Measurements from ENCODE around the gene TSPAN9.

DNA sequence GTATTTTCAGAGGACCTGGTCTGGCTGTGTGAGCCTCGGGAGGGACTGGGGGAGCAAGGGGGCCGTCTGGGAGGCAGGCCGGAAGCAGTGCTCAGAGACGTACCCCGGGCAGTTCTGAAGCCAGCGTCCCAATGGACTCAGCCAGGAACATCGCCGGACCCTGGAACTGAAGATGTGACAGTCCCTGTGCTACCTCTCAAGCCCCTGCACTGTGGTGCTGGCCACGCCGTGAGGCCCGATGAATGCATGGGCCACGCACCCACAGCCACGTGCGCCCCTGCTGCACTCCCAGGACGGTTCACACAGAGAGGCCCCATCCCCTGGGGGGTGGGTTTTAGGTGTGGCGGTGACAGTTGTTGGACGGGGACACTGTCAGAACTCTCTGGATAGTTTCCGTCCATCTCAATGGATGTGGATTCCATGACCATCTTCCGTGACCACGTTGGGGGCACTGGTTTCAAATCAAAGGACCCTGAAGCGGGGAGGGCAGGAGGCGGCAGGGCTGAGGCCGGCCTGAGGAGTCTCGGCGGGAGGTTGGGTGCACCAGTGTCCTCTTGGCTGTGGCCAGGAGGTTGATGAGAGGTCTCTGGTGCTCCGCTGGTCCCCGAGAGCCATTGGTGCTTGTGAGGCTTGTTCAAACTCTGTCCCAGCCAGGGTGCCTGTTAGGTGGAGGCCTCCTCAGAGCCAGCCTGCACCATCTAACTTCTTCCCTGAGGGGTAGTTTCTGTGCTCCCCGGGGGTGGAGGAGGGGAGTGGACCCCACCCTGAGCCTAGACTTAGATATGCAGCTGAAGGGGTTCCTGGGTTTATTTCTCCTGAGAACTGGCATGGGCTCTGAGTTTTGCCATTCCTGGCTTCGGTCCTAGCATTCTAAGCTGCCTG lies 36.3 kb upstream of the TSPAN9 start:
- TF ChIP-seq, protein P1, sequence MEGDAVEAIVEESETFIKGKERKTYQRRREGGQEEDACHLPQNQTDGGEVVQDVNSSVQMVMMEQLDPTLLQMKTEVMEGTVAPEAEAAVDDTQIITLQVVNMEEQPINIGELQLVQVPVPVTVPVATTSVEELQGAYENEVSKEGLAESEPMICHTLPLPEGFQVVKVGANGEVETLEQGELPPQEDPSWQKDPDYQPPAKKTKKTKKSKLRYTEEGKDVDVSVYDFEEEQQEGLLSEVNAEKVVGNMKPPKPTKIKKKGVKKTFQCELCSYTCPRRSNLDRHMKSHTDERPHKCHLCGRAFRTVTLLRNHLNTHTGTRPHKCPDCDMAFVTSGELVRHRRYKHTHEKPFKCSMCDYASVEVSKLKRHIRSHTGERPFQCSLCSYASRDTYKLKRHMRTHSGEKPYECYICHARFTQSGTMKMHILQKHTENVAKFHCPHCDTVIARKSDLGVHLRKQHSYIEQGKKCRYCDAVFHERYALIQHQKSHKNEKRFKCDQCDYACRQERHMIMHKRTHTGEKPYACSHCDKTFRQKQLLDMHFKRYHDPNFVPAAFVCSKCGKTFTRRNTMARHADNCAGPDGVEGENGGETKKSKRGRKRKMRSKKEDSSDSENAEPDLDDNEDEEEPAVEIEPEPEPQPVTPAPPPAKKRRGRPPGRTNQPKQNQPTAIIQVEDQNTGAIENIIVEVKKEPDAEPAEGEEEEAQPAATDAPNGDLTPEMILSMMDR (IDR thresholded peaks at IDR 0.05) = no peak
- TF ChIP-seq POLR2A (IDR thresholded peaks at IDR 0.05) = no peak

All from heart left ventricle (tissue), 13 donors.